Endothelial cell of umbilical vein (primary cell): ENCODE measurements around the gene LDLRAD3. TPM values are rescaled to one million over a fixed set of nuclear protein-coding genes. Genes with fewer than 3 reads are reported as not detected.

ENCODE experiments used
- BruUV-seq: library from RNA; stranded (reverse); fragments of 400-500 nt; replicated peaks from 2 replicates; lab custom pipeline; 2021; lab: Mats Ljungman, UMichigan
- CTCF ChIA-PET: fragments of 300-600, 350-600 bp; sonication (Branson Sonifier 250); formaldehyde crosslinking; loops from one replicate; lab custom pipeline; 2021; ENCODE audit warnings: antibody characterized with exemption, inconsistent platforms; lab: Charles Lee
- POLR2A ChIA-PET: fragments of 300-600, 350-600 bp; sonication (Branson Sonifier 250); formaldehyde crosslinking; loops from one replicate; lab custom pipeline; 2021; ENCODE audit warnings: antibody characterized with exemption, inconsistent platforms; lab: Charles Lee
- DNase-seq: peaks from one replicate; pipeline ENCODE4 v3.0.0-alpha.2; 2011; ENCODE audit warnings: low read depth, low spot score
- FAIRE-seq: peaks from 2 replicates; lab custom pipeline; 2011; peaks lifted over from hg19 to GRCh38; lab: Jason Lieb, UNC
- H2AFZ ChIP-seq: 2 replicates; pipeline ENCODE4 v1.6.0; 2012; ENCODE audit warnings: low read depth, low read length, control low read depth, inconsistent platforms
- H3K27ac ChIP-seq: 2 replicates; pipeline ENCODE4 v1.5.1; 2011; ENCODE audit warnings: low read depth, mild to moderate bottlenecking, control low read depth, low read length, moderate library complexity; ENCODE audit not compliant: insufficient read depth
- H3K27me3 ChIP-seq, 2 experiments: 2 replicates each; pipeline versions ENCODE4 v1.6.0 to v1.6.1; 2011; ENCODE audit warnings: low read length in 2 of 2, mixed read lengths in 1 of 2; ENCODE audit not compliant: control insufficient read depth in 2 of 2, insufficient read depth in 2 of 2
- H3K36me3 ChIP-seq, 2 experiments: 2 replicates in 1 of 2; 3 replicates in 1 of 2; pipeline ENCODE4 v1.5.1; 2011; ENCODE audit warnings: low read length in 2 of 2, mild to moderate bottlenecking in 1 of 2, moderate library complexity in 1 of 2; ENCODE audit not compliant: control insufficient read depth in 2 of 2, insufficient read depth in 2 of 2; ENCODE audit errors: extremely low read depth in 1 of 2
- H3K4me1 ChIP-seq: 3 replicates; pipeline ENCODE4 v1.5.1; 2011; ENCODE audit warnings: mild to moderate bottlenecking, low read length; ENCODE audit not compliant: control insufficient read depth, insufficient read depth; ENCODE audit errors: extremely low read depth
- H3K4me2 ChIP-seq: 2 replicates; pipeline ENCODE4 v1.6.1; 2011; ENCODE audit warnings: low read length, control low read depth, mixed read lengths; ENCODE audit not compliant: insufficient read depth
- H3K4me3 ChIP-seq, 3 experiments: fragments of 200-600 bp in 1 of 3; sonication (generic), shearing (Covaris generic) in 1 of 3; replicated peaks in 1 of 3; 2 replicates each; pipeline ENCODE4 v1.5.1; 2011 to 2016; ENCODE audit warnings: control low read depth in 3 of 3, low read length in 3 of 3, mild to moderate bottlenecking in 2 of 3, inconsistent platforms in 1 of 3, low read depth in 1 of 3, moderate library complexity in 1 of 3; ENCODE audit not compliant: insufficient read depth in 1 of 3
- H3K79me2 ChIP-seq: 2 replicates; pipeline ENCODE4 v1.6.0; 2012; ENCODE audit warnings: low read length, inconsistent platforms; ENCODE audit not compliant: control insufficient read depth, insufficient read depth
- H3K9ac ChIP-seq: replicated peaks from 2 replicates; pipeline ENCODE3; 2011; ENCODE audit warnings: low read length, control low read depth; ENCODE audit not compliant: insufficient read depth; ENCODE audit errors: extremely low read depth
- H3K9me1 ChIP-seq: replicated peaks from 3 replicates; pipeline ENCODE4 v1.6.0; 2011; ENCODE audit warnings: mild to moderate bottlenecking, low read length; ENCODE audit not compliant: control insufficient read depth, insufficient read depth; ENCODE audit errors: extremely low read depth
- H3K9me3 ChIP-seq: replicated peaks from 2 replicates; pipeline ENCODE4 v1.5.1; 2012; ENCODE audit warnings: low read length, inconsistent platforms; ENCODE audit not compliant: control insufficient read depth, insufficient read depth
- H4K20me1 ChIP-seq: replicated peaks from 2 replicates; pipeline ENCODE3; 2011; ENCODE audit warnings: mild to moderate bottlenecking, low read length; ENCODE audit not compliant: control insufficient read depth, insufficient read depth; ENCODE audit errors: extremely low read depth
- FOS ChIP-seq: IDR thresholded peaks from 2 replicates; pipeline ENCODE4 v1.6.1; 2011; ENCODE audit warnings: mild to moderate bottlenecking, low read length, moderate library complexity, borderline replicate concordance; ENCODE audit not compliant: insufficient read depth
- JUN ChIP-seq: IDR thresholded peaks from 2 replicates; pipeline ENCODE4 v1.6.1; 2011; ENCODE audit warnings: borderline replicate concordance, low read depth; ENCODE audit not compliant: insufficient read length, insufficient read depth
- MAX ChIP-seq: IDR thresholded peaks from 2 replicates; pipeline ENCODE4 v1.6.1; 2011; ENCODE audit not compliant: insufficient read depth, insufficient read length
- MYC ChIP-seq: IDR thresholded peaks from one replicate; pipeline ENCODE4 v1.6.1; 2011; ENCODE audit warnings: mild to moderate bottlenecking, low read depth, low read length
- POLR2A ChIP-seq: IDR thresholded peaks from 2 replicates; pipeline ENCODE4 v1.6.1; 2012; ENCODE audit warnings: low read depth, mild to moderate bottlenecking, control low read depth, low read length
- POLR2AphosphoS5 ChIP-seq: IDR thresholded peaks from 2 replicates; pipeline ENCODE4 v1.6.1; 2012; ENCODE audit warnings: low read depth, mild to moderate bottlenecking, control low read depth, low read length, moderate library complexity; ENCODE audit not compliant: insufficient read depth
- dilution Hi-C: fragments of 300-500 bp; cut with MboI; formaldehyde crosslinking; loops from one replicate; pipeline ENCODE4 v1.15.0; 2019; ENCODE audit warnings: low sequenced_read_pairs; ENCODE audit not compliant: extremely low pct_ligation_motif_present
- intact Hi-C: fragments of 100-400 bp; cut with micrococcal nuclease; formaldehyde crosslinking; loops from one replicate; pipeline ENCODE4 v1.10.0; 2022
- polyA plus RNA-seq, 4 experiments: library from polyadenylated mRNA; depleted of rRNA in 3 of 4; stranded (reverse) in 3 of 4; unstranded in 1 of 4; fragments of >200 nt; gene quantifications; 2 replicates each; pipeline versions ENCODE4 v1.2.1 to v1.2.3, GENCODE V29; 2011 to 2012; ENCODE audit warnings: missing spikeins in 1 of 4
- total RNA-seq: library from RNA; stranded (reverse); gene quantifications from 2 replicates; pipeline ENCODE4 v1.2.3, GENCODE V29; 2021

The LDLRAD3 gene
- total and polyA plus RNA-seq, 2 donors (not counting 3 experiments of a cell fraction or from before 2014, with no cell fraction given) = 17.9 to 25.1 TPM

GRCh38 chr11:35964841-35965240 is 21.0 kb downstream of the LDLRAD3 start:
- ChIA-PET POLR2A (no interaction called here), CTCF (interaction anchor here (0.8 to 1.4 kb wide), 5 partner anchors 11 to 167 kb away, joined by 3 to 14 read pairs (median 3); no protein-coding TSS in a partner anchor)

GRCh38 chr11:35967042-35967441 is 23.2 kb downstream of the LDLRAD3 start:
- dilution Hi-C loops (no loop called here), intact Hi-C loops (no loop called here)
- Histone ChIP-seq H3K4me3 (no peak overlapping the region), H3K9ac (no peak overlapping the region), H3K27me3 (no peaks in the 10 kb centered on the region), H3K79me2 (peaks cover 56% of the 10 kb centered on the region), H4K20me1 (no peaks in the 10 kb centered on the region), H3K9me1 (no peaks in the 10 kb centered on the region), H2AFZ (no peak overlapping the region), H3K27ac (no peak overlapping the region), H3K4me2 (no peak overlapping the region), H3K36me3 (no peaks in the 10 kb centered on the region), H3K9me3 (no peaks in the 10 kb centered on the region), H3K4me1 (peaks cover 8% of the 10 kb centered on the region)
- no peak for DNase-seq
- TF ChIP-seq MAX (no peak), JUN (no peak), MYC (no peak), POLR2AphosphoS5 (no peak), POLR2A (no peak), FOS (no peak)
- POLR2A ChIA-PET = no interaction called here
- BruUV-seq = no TSS peak
- no peak for FAIRE-seq
- CTCF ChIA-PET = interaction anchor here (0.8 to 1.4 kb wide), 3 partner anchors 35 to 145 kb away, joined by 3 read pairs; no protein-coding TSS in a partner anchor

More at GRCh38 chr11:35964841-35965240, 21.0 kb downstream of the LDLRAD3 start:
- DNase-seq (peak; percentile 82), FAIRE-seq (peak; percentile 83)
- Histone ChIP-seq H3K27me3 (no peaks in the 10 kb centered on the region), H3K4me3 (no peak overlapping the region), H3K9me3 (no peaks in the 10 kb centered on the region), H4K20me1 (no peaks in the 10 kb centered on the region), H3K36me3 (no peaks in the 10 kb centered on the region), H3K9me1 (no peaks in the 10 kb centered on the region), H3K9ac (no peak overlapping the region), H3K4me2 (peak overlapping the region; percentile 40), H3K27ac (no peak overlapping the region), H3K79me2 (peaks cover 52% of the 10 kb centered on the region), H2AFZ (no peak overlapping the region), H3K4me1 (peaks cover 8% of the 10 kb centered on the region)
- no TSS peak for BruUV-seq
- intact Hi-C loops (no loop called here), dilution Hi-C loops (no loop called here)
- TF ChIP-seq MAX = no peak
- TF ChIP-seq FOS = peak; percentile 32
